Sigmoid colon (tissue), 4 donors: ENCODE measurements around the gene CCDC83.

Source experiments
- POLR2A ChIP-seq, 2 donors: fragments of 450-650 bp; IDR thresholded peaks; one replicate each; pipeline ENCODE4 v1.6.1; 2016; ENCODE audit warnings: antibody characterized with exemption in 2 of 2, mild to moderate bottlenecking in 2 of 2, moderate library complexity in 2 of 2
- POLR2AphosphoS5 ChIP-seq, 4 donors: sonication (generic); formaldehyde crosslinking; IDR thresholded peaks; one replicate each; pipeline ENCODE4 v1.6.1; 2017; ENCODE audit warnings: antibody characterized with exemption in 4 of 4
- TF ChIP-seq, protein P1 (sequence below), 4 experiments: fragments of 450-650 bp in 3 of 4; fragments of 200-600 bp in 1 of 4; IDR thresholded peaks; one replicate each; pipeline ENCODE4 v1.5.1; 2016 to 2019; ENCODE audit warnings: antibody characterized with exemption in 4 of 4, mild to moderate bottlenecking in 3 of 4, moderate library complexity in 2 of 4

- TF ChIP-seq, protein P1, sequence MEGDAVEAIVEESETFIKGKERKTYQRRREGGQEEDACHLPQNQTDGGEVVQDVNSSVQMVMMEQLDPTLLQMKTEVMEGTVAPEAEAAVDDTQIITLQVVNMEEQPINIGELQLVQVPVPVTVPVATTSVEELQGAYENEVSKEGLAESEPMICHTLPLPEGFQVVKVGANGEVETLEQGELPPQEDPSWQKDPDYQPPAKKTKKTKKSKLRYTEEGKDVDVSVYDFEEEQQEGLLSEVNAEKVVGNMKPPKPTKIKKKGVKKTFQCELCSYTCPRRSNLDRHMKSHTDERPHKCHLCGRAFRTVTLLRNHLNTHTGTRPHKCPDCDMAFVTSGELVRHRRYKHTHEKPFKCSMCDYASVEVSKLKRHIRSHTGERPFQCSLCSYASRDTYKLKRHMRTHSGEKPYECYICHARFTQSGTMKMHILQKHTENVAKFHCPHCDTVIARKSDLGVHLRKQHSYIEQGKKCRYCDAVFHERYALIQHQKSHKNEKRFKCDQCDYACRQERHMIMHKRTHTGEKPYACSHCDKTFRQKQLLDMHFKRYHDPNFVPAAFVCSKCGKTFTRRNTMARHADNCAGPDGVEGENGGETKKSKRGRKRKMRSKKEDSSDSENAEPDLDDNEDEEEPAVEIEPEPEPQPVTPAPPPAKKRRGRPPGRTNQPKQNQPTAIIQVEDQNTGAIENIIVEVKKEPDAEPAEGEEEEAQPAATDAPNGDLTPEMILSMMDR (IDR thresholded peaks at IDR 0.05) = no peak
- no peak for TF ChIP-seq POLR2A (IDR thresholded peaks at IDR 0.05)
- TF ChIP-seq POLR2AphosphoS5 (IDR thresholded peaks at IDR 0.05) = no peak
Observed at GRCh38 chr11:85967457-85967856, 112.3 kb downstream of the CCDC83 start.
